HS-27A (cell line): Measurements from ENCODE around the gene HIVEP3.

ENCODE experiments used
- DNase-seq: peaks from one replicate; pipeline ENCODE4 v3.0.0-alpha.2; 2012; ENCODE audit warnings: low read depth, missing footprints

The HIVEP3 gene

GRCh38 chr1:41547781-41548560 lies 370.8 kb downstream of the HIVEP3 start:
- DNase-seq = no peak

GRCh38 chr1:41547336-41547735 lies 371.4 kb downstream of the HIVEP3 start:
- no peak for DNase-seq

- no peak for DNase-seq
Observed at GRCh38 chr1:41546833-41547135, 371.9 kb downstream of the HIVEP3 start.

- no peak for DNase-seq
Observed at GRCh38 chr1:41545996-41546832, 372.5 kb downstream of the HIVEP3 start.

GRCh38 chr1:41542196-41542930 lies 376.4 kb downstream of the HIVEP3 start:
- DNase-seq = no peak

GRCh38 chr1:41541592-41541952 lies 377.1 kb downstream of the HIVEP3 start:
- no peak for DNase-seq

GRCh38 chr1:41540886-41541591 lies 377.7 kb downstream of the HIVEP3 start:
- DNase-seq = no peak

GRCh38 chr1:41539999-41540398 lies 378.7 kb downstream of the HIVEP3 start:
- DNase-seq = no peak

- DNase-seq = no peak
Observed at GRCh38 chr1:41539418-41539805, 379.3 kb downstream of the HIVEP3 start.

GRCh38 chr1:41538741-41539417 lies 379.8 kb downstream of the HIVEP3 start:
- DNase-seq = no peak

- no peak for DNase-seq
Observed at GRCh38 chr1:41537788-41538351, 380.9 kb downstream of the HIVEP3 start.

GRCh38 chr1:41537251-41537650 lies 381.5 kb downstream of the HIVEP3 start:
- DNase-seq = no peak

- no peak for DNase-seq
Observed at GRCh38 chr1:41536361-41536802, 382.3 kb downstream of the HIVEP3 start.

- no peak for DNase-seq
Observed at GRCh38 chr1:41535716-41536115, 383.0 kb downstream of the HIVEP3 start.

- DNase-seq = no peak
Observed at GRCh38 chr1:41535276-41535675, 383.4 kb downstream of the HIVEP3 start.

- no peak for DNase-seq
Observed at GRCh38 chr1:41534181-41535076, 384.3 kb downstream of the HIVEP3 start.

- no peak for DNase-seq
Observed at GRCh38 chr1:41533731-41534080, 385.0 kb downstream of the HIVEP3 start.

GRCh38 chr1:41533016-41533730 lies 385.5 kb downstream of the HIVEP3 start:
- DNase-seq = no peak

GRCh38 chr1:41532206-41532975 lies 386.3 kb downstream of the HIVEP3 start:
- no peak for DNase-seq
